Astrocyte of the cerebellum (primary cell): ENCODE data around the gene GSG1L.

Experiments
- DNase-seq: peaks from one replicate; pipeline ENCODE4 v3.0.0-alpha.2; 2011; ENCODE audit warnings: low read depth
- H3K4me3 ChIP-seq: 2 replicates; pipeline ENCODE4 v1.5.1; 2011; ENCODE audit warnings: mild to moderate bottlenecking, low read depth, low read length, moderate library complexity
- CTCF ChIP-seq: IDR thresholded peaks from 2 replicates; pipeline ENCODE4 v1.5.1; 2012; ENCODE audit warnings: low read length, low read depth, moderate library complexity, mild to moderate bottlenecking; ENCODE audit errors: missing control alignments
- in situ Hi-C: cut with HindIII; loops from 2 replicates; pipeline ENCODE4 v1.10.0; 2017; ENCODE audit warnings: low sequenced_read_pairs

Gene GSG1L

DNA sequence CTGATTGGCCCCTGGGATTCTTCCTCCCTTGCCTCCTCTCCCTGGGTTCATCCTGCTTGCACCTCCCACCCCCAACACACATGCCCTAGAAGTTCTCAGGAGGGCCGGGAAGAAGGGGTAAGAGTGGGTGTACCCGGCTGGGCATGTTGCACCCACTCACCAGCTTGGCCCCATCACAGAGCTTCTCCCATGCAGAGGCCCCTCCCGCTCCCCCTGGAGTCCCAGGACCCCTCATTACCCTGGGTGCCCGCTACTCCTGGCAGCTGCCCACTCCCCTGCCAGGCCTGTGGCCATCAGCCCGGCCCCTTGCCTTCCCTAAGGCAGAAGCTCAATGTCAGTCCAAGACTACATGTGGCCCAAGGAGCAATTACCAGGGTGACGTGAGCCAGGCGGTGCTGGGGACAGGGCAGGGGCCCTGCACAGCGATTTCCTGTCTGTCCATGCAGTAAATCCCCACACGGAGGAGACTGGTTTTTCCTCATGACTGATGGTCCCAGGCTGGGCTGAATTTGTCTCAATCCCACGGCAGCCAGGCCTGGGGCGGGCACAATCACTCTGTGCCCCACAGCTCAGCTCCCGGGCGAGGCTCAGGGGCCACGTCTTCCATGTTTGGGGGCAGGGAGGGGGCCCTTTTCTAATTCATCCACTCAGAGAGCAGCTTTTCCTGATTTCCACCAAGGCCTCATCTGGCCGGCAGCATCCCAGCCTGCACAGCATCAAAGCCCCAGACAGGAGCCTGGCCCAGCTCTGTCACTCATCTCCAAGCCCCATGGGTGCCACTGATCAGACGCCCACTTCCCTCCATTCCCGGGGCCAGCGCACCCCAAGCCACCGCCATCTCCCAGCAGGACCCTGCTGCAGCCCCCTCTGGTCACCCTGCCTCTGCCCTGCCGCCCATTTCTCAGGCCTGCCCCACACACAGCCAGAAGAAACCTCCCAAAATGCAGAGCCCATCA lies 278.9 kb downstream of the GSG1L start:
- in situ Hi-C loops = no loop called here

DNA sequence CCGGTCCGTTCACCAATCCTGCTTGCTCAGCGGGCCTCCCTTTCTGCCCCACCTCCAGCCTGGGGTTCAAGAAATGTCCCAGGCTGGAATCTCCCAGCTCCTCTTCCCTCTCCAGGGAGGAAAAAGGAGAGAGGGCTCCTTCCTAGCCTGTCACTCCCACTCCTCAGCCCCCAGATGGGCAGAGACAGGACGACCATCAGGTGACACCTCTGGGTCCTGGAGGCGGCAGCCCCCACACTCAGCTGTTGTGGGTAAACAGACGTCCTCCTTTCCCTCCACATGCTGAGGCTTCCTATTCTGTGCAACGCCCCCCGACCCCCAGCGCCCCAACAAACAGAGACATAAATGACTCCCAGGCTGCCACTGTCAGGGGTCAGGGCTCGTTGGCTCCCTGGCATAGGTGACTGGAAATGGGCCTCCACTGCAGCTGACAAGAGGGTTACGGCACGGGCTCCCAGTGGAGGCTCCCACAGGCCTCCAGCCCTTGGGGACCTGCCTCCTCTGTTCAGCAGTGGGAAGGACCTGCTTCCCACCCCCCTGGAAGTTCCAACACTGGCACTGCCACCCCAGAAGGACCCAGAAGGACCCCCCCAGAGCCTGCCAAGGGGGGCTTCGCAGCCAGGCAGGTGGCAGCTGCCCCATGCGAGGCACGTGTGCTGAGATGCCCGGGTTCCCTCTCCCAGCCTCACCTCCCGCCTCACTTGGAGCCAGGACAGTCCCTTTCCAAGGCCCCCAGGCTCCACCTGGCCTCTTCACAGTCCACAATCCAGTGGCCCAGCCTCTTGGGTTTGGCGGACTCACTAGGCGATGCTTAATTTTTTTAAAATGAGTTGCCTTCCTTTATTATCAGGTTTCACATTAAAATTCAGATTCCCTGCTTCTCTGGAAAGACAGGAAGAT lies 281.3 kb downstream of the GSG1L start:
- H3K4me3 ChIP-seq = no peak overlapping the region
- TF ChIP-seq CTCF = no peak
- in situ Hi-C loops = no loop called here
- no peak for DNase-seq

More for the DNA sequence above, 278.9 kb downstream of the GSG1L start:
- TF ChIP-seq CTCF = no peak
- H3K4me3 ChIP-seq = no peak overlapping the region
- no peak for DNase-seq

- no peak for DNase-seq
- no peak overlapping the region for H3K4me3 ChIP-seq
- in situ Hi-C loops = no loop called here
- TF ChIP-seq CTCF = no peak
These were observed 282.4 kb downstream of the GSG1L start for GRCh38 chr16:27781195-27781524.

DNA sequence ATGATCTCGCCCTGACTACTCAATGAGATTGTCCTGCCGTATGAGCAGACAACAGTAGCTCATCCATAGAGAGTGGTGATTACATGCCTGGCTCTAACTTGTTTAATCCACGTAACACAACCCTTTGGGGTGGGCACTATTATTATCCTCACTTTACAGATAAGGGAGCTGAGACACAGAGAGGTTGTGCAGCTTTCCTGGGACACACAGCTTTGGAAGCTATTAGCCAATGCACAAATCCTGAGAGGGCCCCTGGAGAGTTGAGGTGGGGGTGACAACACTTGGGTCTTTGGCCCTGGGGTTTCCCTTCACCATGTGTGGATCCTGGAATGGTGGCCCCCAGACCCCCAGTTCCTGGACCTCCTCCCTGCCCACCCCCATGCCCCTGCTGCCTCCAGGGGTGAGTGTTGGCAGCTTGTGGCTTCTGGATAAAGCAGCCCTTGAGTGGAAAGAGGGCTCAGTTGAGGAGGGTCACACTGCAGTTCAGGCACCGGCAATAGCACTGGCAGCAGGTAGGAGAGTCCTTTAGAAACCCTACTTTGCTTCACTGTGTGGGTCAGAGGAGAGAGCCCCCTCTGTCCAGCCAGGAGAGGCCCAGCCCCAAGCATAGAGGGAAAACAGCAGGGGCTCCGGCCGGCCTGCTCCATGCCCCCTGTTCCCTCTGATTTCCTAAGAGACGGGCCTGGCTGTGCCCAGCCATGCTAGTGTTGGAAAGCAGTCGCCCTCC lies 282.9 kb downstream of the GSG1L start:
- DNase-seq = no peak
- in situ Hi-C loops = no loop called here
- TF ChIP-seq CTCF = no peak
- H3K4me3 ChIP-seq = no peak overlapping the region

DNA sequence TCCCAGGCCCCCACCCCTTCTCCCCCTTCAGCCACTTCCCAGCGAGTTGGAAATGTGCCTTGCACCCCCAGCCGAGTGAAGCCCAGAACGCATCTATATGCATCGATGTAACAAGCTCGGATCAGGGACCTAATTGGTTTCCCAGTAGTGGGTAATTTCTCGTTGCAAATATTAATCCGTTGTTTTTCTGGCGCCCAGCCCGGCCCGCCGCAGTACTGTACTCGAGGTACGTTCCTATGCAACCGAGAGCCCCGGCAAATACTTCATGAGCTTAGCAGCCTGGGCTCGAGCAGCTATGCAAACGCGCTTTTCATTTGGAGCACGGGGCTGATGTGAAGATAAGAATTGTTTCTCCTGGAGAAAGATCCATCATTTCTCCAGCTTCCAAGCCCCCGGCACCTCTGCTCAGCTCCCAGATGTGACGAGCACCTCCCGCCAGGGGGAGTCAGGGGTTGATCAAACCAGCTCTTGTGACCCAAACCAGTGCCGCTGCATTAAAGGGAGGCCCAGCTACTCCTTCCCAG lies 283.8 kb downstream of the GSG1L start:
- H3K4me3 ChIP-seq = no peak overlapping the region
- DNase-seq = peak; percentile 41
- in situ Hi-C loops = no loop called here
- TF ChIP-seq CTCF = peak; percentile 72

DNA sequence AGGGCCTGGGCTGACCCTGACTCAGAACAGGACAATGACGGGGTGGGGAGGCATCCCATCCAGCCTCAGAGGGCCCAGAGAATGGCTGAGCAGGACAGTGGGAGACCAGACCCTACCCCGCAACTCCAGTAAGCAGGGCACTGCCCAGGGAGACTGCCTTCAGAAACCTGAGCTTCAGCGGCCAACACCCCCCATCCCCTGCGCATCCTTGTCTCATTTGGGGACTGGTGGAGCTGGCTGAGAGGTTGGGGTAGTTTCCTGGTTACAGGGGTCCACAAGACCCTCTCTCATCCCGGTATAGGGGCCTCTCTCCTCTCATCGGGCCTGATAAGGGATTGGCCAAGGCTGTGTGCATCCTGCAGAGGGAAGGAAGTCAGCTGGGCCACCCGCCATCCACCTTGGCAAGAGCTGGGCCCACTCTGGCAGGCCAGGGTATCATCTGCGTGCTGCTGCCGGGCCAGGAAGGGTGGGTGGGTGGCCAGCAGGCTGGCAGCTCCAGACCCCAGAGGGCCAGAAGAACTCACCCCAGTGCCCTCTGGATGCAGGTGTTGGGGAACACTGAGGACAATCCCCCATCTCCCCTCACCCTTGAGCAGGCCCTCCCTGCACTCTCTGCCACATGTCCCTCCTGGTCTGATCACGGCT lies 284.5 kb downstream of the GSG1L start:
- DNase-seq = no peak
- no peak overlapping the region for H3K4me3 ChIP-seq
- in situ Hi-C loops = no loop called here
- TF ChIP-seq CTCF = no peak
